WI38 (cell line): Measurements from ENCODE around the gene PLP1.

Experiments
- H3K4me3 ChIP-seq: 2 replicates; pipeline ENCODE4 v1.5.1; 2011; ENCODE audit warnings: low read depth, mild to moderate bottlenecking, control low read depth, low read length
- CTCF ChIP-seq: IDR thresholded peaks from 2 replicates; pipeline ENCODE4 v1.5.1; 2012; ENCODE audit warnings: low read depth, mild to moderate bottlenecking, control low read depth, low read length

The PLP1 gene

GRCh38 chrX:103792916-103793544 lies 16.4 kb downstream of the PLP1 start:
- 0 out of 2 replicates have a peak overlapping the region, but pooled peaks have one; percentile 20 for H3K4me3 ChIP-seq
- TF ChIP-seq CTCF: no peak

- 0 out of 2 replicates have a peak overlapping the region, but pooled peaks have one; percentile 20 for H3K4me3 ChIP-seq
- TF ChIP-seq CTCF: no peak
Observed at GRCh38 chrX:103793545-103793940, 16.9 kb downstream of the PLP1 start.

- no peak for TF ChIP-seq CTCF
- no peak overlapping the region for H3K4me3 ChIP-seq
Observed at GRCh38 chrX:103794119-103794518, 17.5 kb downstream of the PLP1 start.

GRCh38 chrX:103797691-103798090 lies 21.1 kb downstream of the PLP1 start:
- no peak for TF ChIP-seq CTCF
- H3K4me3 ChIP-seq: no peak overlapping the region

GRCh38 chrX:103800318-103800717 lies 23.7 kb downstream of the PLP1 start:
- H3K4me3 ChIP-seq: no peak overlapping the region
- no peak for TF ChIP-seq CTCF

GRCh38 chrX:103805860-103806259 lies 29.2 kb downstream of the PLP1 start:
- TF ChIP-seq CTCF: no peak
- H3K4me3 ChIP-seq: no peak overlapping the region

- H3K4me3 ChIP-seq: no peak overlapping the region
- TF ChIP-seq CTCF: no peak
Observed at GRCh38 chrX:103806862-103807474, 30.3 kb downstream of the PLP1 start.
